Ovary (tissue), 3 donors: Measurements from ENCODE around the gene FAM110A.

Source experiments
- CTCF ChIP-seq, 3 donors: fragments of 450-650 bp in 2 of 3; fragments of 200-600 bp in 1 of 3; IDR thresholded peaks; one replicate each; pipeline versions ENCODE4 v1.5.1 to v1.8.0; 2016 to 2022; ENCODE audit warnings: antibody characterized with exemption in 3 of 3, mild to moderate bottlenecking in 1 of 3
- EP300 ChIP-seq: sonication (generic); formaldehyde crosslinking; IDR thresholded peaks from one replicate; pipeline ENCODE4 v1.6.1; 2017; ENCODE audit warnings: antibody characterized with exemption
- POLR2A ChIP-seq: fragments of 450-650 bp; IDR thresholded peaks from one replicate; pipeline ENCODE4 v1.6.1; 2017; ENCODE audit warnings: antibody characterized with exemption, mild to moderate bottlenecking, moderate library complexity
- donor health status: DM: no; HTN: no; CAD: no.

GRCh38 chr20:826695-827323 is 6.7 kb upstream of the FAM110A start:
- TF ChIP-seq CTCF (IDR thresholded peaks at IDR 0.05), result no peak
- TF ChIP-seq POLR2A, result no peak
- TF ChIP-seq EP300, result no peak
